NT2/D1 (cell line): ENCODE data around the gene AP3B1.

ENCODE experiments used
- DNase-seq: peaks from one replicate; pipeline ENCODE4 v3.0.0-alpha.2; 2011; ENCODE audit warnings: low read depth, low spot score
- H3K27me3 ChIP-seq: 2 replicates; pipeline ENCODE4 v1.6.0; 2011; ENCODE audit warnings: mild to moderate bottlenecking; ENCODE audit not compliant: insufficient read length, insufficient read depth
- H3K36me3 ChIP-seq: 2 replicates; pipeline ENCODE4 v1.6.1; 2011; ENCODE audit warnings: mild to moderate bottlenecking, low read length, mixed read lengths; ENCODE audit not compliant: insufficient read depth, insufficient read length
- H3K4me1 ChIP-seq: 2 replicates; pipeline ENCODE4 v1.5.1; 2011; ENCODE audit not compliant: insufficient read depth, insufficient read length
- H3K4me3 ChIP-seq: 2 replicates; pipeline ENCODE4 v1.5.1; 2011; ENCODE audit warnings: low read depth; ENCODE audit not compliant: insufficient read length
- H3K9ac ChIP-seq: 2 replicates; pipeline ENCODE4 v1.6.0; 2011; ENCODE audit warnings: low read depth; ENCODE audit not compliant: insufficient read length
- H3K9me3 ChIP-seq: 2 replicates; pipeline ENCODE4 v1.5.1; 2011; ENCODE audit warnings: mild to moderate bottlenecking, low read length; ENCODE audit not compliant: insufficient read depth
- SUZ12 ChIP-seq: IDR thresholded peaks from 2 replicates; pipeline ENCODE4 v1.6.1; 2011; ENCODE audit not compliant: insufficient read length, insufficient read depth; ENCODE audit errors: extremely low read depth
- YY1 ChIP-seq: IDR thresholded peaks from 2 replicates; pipeline ENCODE4 v1.6.1; 2011; ENCODE audit not compliant: insufficient read length, insufficient read depth
- ZNF274 ChIP-seq: IDR thresholded peaks from 2 replicates; pipeline ENCODE4 v1.6.1; 2011; ENCODE audit warnings: mild to moderate bottlenecking, low read depth, low read length

Gene AP3B1

DNA sequence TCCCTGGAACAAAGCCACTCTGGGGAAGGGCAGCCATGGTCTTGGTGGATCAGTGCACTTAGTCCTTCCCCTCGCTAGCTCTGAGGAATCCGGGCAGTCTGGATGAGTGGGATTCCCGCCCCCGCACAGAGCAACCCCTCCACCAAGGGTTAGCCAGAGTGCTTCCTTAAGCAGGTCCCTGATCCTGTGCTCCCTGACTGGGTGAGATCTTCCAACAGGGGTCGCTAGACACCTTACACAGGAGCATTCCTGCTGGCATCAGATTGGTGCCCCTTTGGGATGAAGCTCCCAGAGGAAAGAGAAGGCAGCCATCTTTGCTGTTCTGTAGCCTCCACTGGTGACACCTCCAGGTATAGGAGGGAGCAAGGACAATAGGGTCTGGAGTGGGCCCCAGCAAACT, 228.8 kb downstream of the AP3B1 start:
- H3K9me3 ChIP-seq, result no peaks in the 10 kb centered on the region
- no peak overlapping the region for H3K4me3 ChIP-seq
- no peaks in the 10 kb centered on the region for H3K27me3 ChIP-seq
- TF ChIP-seq YY1 (no peak), ZNF274 (no peak), SUZ12 (no peak)
- no peak for DNase-seq
- H3K36me3 ChIP-seq, result no peaks in the 10 kb centered on the region
- H3K9ac ChIP-seq, result no peak overlapping the region
- no peaks in the 10 kb centered on the region for H3K4me1 ChIP-seq

DNA sequence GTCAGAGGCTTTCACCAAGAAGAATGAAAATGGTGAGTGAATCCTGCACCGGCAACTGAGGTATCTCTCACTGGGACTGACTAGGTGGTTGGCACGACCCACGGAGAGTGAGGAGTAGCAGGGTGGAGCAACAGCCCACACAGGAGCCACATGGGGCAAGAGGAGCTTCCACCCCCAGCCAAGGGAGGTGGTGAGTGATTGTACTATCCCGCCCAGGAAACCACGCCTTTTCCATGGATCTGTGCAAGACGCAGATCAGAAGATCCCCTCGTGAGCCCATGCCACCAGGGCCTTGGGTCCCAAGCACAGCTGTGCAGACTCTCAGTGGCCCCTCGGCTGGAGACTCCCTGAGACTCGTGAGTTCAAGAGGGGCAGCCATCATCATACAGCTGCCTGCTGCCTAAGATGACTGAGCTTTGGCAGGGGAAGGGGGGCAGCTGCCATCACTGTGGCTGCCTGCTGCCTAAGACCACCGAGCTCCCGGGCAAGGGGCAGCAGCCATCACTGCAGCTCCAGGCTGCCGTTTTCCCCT, 229.5 kb downstream of the AP3B1 start:
- Histone ChIP-seq H3K36me3 (no peaks in the 10 kb centered on the region), H3K9ac (no peak overlapping the region), H3K9me3 (no peaks in the 10 kb centered on the region), H3K27me3 (no peaks in the 10 kb centered on the region), H3K4me1 (no peaks in the 10 kb centered on the region), H3K4me3 (no peak overlapping the region)
- no peak for DNase-seq
- no peak for TF ChIP-seq ZNF274
- TF ChIP-seq YY1, result no peak
- no peak for TF ChIP-seq SUZ12

DNA sequence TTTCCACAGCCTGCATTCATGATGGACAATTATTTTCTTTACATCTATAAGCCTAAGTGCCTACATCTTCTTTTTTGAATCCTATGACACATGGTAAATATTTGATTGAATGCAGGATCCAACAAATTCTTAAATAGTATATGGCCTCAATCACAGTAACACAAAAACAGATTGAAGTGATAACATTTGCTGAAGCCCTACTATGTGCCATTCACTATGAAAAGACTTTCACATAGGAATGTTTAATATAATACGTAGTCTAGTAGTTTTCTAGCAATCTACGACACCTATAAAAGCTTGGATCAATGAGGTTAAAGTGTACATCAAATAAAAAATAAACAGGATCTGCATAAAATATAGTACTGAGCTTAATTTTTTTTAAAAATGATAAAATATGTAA, 231.0 kb downstream of the AP3B1 start:
- DNase-seq, result no peak
- TF ChIP-seq SUZ12 (no peak), ZNF274 (no peak), YY1 (no peak)
- Histone ChIP-seq H3K36me3 (no peaks in the 10 kb centered on the region), H3K9me3 (no peaks in the 10 kb centered on the region), H3K4me3 (no peak overlapping the region), H3K27me3 (no peaks in the 10 kb centered on the region), H3K9ac (no peak overlapping the region), H3K4me1 (no peaks in the 10 kb centered on the region)

DNA sequence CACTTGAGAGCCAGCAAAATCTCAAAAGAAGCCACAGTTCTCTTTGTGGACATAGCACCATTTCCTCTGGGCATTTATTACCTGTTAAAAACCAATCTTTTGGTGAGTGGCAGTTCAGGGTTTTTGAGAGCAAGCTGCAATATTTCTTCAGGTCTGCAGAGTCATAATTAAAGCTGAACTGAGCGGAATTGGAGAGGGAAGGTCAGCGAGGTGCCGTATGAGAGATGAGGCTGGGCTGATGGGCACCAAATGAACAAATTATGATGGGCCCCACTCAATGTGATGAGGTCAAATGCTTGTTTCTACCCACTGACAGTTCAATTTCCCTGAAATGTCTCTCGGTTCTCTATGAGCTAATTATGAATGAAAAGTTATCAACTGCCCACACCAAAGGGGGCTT, 231.9 kb downstream of the AP3B1 start:
- H3K36me3 ChIP-seq, result no peaks in the 10 kb centered on the region
- no peak for DNase-seq
- no peaks in the 10 kb centered on the region for H3K27me3 ChIP-seq
- no peaks in the 10 kb centered on the region for H3K4me1 ChIP-seq
- H3K4me3 ChIP-seq, result no peak overlapping the region
- no peak overlapping the region for H3K9ac ChIP-seq
- TF ChIP-seq YY1 (no peak), SUZ12 (no peak), ZNF274 (no peak)
- no peaks in the 10 kb centered on the region for H3K9me3 ChIP-seq

DNA sequence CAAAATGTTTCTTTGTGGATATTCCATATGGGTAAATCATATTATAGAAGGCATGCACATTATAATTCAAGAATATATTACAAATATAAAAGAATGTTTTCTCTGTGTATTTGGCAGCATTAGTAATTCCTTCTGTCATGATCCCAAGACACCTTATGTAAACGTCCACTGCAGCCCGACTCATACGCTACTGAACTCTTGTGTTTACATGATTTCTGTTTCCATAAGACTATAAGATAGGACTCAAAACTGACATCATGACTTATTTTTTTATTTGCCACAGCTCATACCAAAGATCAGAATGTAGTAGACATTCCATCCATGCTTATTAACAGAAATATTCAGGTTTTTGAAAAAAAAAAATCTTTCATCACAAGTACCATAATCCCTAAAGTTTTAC, 234.1 kb downstream of the AP3B1 start:
- no peak overlapping the region for H3K4me3 ChIP-seq
- no peak for TF ChIP-seq ZNF274
- no peak for TF ChIP-seq YY1
- no peak for TF ChIP-seq SUZ12
- H3K36me3 ChIP-seq, result no peaks in the 10 kb centered on the region
- H3K27me3 ChIP-seq, result no peaks in the 10 kb centered on the region
- DNase-seq, result no peak
- H3K4me1 ChIP-seq, result no peaks in the 10 kb centered on the region
- no peak overlapping the region for H3K9ac ChIP-seq
- no peaks in the 10 kb centered on the region for H3K9me3 ChIP-seq

DNA sequence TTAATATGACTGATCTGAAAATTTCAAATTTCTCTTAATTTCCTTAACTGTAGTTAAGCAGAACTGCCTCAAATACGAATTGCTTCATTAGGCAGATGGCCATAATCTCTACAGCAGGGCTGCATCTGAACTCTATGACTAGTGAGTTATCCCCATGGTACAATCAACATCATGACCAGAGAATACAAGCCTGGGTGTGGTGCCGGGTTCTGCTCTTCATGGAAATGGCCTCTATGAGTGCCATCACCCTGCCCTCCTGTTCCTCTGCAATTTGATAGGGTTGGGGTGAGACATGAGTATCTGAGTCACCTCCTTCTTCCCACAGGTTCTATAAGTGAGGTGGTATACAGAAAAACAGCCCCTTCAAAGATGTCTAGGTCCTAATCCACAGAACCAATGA, 235.9 kb downstream of the AP3B1 start:
- Histone ChIP-seq H3K9me3 (no peaks in the 10 kb centered on the region), H3K4me3 (no peak overlapping the region), H3K36me3 (no peaks in the 10 kb centered on the region), H3K9ac (no peak overlapping the region), H3K27me3 (no peaks in the 10 kb centered on the region), H3K4me1 (no peaks in the 10 kb centered on the region)
- no peak for DNase-seq
- TF ChIP-seq ZNF274 (no peak), YY1 (no peak), SUZ12 (no peak)

DNA sequence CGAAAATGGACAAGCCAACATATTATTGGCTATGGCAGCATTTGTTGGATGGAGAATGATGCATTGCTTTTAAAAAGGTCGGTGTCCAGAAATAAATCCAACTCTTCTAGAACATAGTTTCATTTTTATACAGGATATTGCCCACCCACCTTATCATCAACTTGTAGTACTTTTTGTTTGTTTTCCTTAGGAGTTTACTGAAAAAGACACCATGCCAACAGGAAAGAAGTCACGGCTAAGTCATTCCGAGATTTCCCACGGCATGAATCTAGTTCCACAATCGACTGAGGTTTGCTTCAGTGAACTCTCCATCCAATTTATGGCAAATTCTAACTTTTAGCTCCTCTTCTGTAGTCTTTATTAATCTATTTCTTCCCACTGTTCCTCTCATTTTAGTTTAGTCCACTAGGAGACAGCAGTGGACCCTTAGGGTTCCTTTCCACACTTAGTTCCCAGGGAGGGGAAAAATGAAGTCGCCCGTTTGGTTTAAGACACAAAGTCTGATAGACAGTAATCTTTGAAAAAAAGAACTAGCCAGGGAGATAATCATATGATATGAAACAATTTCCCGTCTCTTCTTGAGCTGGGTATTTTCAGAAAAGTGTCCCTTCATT, 237.5 kb downstream of the AP3B1 start:
- no peak overlapping the region for H3K9ac ChIP-seq
- no peaks in the 10 kb centered on the region for H3K4me1 ChIP-seq
- no peaks in the 10 kb centered on the region for H3K36me3 ChIP-seq
- TF ChIP-seq SUZ12 (no peak), YY1 (no peak), ZNF274 (no peak)
- H3K27me3 ChIP-seq, result no peaks in the 10 kb centered on the region
- no peaks in the 10 kb centered on the region for H3K9me3 ChIP-seq
- H3K4me3 ChIP-seq, result no peak overlapping the region
- no peak for DNase-seq
